Measurements from ENCODE around the gene PCDH1. TPM values are rescaled to one million over a fixed set of nuclear protein-coding genes. Genes with fewer than 3 reads are reported as not detected.

Gene PCDH1
- total RNA-seq, 1 donor from 2014 or later, result 10.6 TPM

DNA sequence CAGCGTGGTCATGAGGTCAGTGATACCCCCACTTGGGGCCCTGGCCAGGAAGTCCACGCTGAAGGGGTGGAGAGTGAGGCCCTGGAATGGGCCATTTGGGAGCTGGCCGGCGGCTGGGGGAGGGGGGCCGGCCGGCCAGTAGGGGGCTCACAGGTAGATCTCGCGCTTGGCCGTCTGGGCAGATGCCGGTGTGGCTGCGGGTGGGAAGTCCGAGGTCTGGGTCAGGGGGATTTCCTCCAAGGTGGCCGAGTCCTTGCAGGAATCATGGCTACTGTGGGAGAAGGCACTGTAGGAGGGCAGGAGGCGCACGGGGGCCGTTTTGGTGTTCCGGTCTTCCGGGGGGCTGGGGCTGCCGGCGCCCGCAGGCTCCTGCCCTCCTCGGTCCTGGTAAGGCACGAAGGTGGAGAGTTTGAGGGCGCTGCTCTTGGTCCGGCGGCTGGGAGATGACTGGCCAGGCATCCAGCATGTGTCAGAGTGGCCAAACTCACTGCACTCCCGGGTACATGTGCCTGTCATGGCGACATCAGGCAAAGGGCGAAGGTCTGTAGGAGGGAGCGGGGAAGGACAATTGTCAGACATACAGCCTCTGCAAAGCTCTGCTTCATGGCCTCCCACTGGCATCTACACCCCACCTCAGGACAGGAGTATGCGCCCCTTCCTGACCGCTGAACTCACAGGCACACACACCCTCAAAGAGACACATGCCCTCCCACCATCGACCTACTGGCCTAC, 24.1 kb downstream of the PCDH1 start:
- DNase-seq (ENCODE audit: low read depth), result no peak

DNA sequence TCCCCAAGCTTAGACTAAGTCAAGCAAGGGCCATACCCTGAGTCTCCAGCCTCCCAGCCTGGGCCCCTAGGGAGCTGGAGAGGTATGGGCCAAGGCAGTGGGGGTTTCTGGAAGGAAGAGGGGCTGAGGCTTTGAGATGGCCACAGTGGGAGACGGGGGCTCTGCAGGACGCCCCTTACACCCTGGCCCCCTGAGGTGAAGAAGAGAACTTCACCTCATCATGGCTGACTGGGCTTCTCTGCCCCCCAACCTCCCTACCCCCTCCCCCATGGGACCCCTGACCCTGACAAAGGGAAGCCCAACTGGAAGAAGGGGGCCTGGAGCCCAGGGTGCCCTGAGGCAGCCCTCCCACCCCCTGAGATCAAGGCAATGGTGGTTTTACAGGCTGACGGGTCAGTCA, 25.8 kb downstream of the PCDH1 start:
- no peak for DNase-seq (ENCODE audit: low read depth)

DNA sequence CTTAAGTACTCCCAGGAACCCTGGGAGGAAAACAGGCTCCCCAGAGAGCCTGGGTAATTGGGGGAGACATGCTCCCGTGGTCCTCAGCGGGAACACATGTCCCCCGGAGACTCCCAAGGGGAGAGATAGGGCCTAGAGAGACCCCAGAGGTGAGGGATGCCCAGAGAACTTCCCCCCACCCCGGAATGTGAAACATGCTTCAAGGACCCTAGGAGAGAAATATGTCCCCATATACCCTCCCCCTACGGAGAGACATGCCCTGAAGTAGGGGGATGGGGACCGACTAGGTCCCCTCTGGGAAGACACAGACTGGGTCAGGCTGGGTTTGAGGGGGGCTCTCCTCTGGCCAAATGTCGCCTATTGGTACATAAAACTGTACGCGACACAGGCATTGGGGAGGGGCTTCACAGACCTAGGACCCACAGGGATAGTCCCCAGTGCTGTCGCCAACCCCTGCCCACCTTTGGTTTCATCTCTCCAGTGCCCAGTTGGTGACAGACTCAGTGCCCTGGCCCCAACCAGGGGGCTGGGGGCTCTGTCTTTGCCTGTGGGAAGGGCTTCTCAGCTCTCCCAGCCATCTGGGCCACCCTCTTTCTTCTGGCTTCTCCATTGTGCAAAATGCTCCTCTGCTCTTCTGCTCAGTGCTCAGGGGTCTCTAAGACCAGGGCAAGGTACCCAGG, 26.9 kb downstream of the PCDH1 start:
- no peak for DNase-seq (ENCODE audit: low read depth)

DNA sequence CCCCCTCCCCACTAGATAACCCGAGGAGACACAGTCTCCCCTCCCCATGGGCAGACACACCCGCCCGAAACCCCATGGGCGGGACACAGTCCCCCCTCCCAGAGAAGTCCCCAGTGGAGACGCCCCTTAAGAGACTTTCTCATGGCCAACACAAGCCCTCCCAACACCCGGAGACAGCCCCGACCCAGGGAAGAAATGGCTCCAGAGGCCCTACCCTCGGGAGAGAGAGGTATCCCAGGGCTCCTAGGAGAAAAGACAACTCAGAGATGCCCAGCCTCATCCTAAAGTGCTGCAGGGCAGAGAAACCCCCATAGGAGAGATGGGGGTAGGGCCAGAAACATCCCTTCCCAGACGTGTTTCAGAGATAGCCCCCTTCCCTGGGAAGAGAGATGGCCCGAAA, 27.4 kb downstream of the PCDH1 start:
- DNase-seq (ENCODE audit: low read depth), result no peak

DNA sequence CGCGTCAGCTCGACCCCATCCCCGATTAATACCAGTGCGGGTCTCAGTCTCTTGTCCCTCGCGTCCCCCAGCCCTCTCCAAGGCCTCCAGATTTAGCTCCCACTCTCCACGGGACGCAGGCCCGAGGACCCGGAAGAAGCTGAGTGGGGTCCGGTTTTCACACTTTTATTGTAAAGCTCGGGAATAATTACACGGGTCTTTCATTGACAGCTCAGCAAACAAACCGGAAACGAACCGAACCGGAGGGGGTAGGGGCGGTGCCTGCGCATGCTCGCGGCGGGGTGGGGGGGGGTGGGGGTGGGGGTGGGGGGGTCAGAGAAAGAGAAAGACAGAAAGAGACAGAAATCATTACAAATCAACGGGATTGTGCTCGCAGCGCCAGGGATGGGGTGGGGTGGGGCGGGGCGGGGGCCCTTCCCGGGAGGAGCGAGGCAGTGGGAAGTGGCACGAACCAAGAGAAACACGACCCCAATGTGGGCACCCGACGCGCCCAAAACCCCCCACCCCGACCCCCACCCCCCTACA, 27.9 kb downstream of the PCDH1 start:
- no peak for DNase-seq (ENCODE audit: low read depth)

DNA sequence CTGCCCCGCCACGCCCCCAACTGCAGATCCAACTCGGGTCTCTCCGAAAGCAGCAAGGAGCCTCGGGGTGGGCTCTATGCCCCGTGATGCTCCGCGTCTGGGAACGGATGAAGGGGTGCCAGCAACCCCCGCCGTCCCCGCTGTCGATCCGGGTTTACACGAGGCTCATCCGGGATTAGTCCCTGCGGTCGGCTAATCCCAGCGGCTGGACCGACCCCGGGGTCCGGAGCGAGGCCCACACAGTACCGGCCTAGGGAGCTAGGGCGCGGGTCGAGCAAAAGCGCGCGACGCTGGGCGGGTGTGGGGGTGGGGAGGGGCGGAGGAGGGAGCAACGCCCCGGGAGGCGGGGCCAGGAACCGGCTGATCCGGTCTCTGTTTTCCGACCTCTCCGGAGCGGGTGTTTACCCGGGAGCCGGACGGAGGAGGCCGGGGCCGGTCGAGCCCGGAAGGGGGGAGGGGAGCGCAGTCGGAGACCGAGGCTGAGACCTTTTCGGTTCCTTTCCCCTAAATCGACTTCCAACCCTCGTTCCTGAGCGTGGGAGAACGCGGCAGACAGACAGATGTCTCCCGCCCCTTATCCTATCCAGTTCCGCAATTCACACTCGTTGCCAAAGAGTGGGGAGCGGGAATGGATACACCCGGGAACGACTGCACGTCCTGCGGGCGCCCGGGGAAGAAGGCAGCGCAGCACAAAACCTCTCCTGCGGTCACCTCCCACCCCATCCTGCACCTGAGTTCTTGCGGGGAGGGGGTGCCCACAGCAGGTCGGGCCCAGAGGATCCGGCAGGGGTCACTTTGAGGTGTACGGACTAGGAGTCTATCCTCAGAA, 28.6 kb downstream of the PCDH1 start:
- DNase-seq (ENCODE audit: low read depth), result peak; percentile 46

DNA sequence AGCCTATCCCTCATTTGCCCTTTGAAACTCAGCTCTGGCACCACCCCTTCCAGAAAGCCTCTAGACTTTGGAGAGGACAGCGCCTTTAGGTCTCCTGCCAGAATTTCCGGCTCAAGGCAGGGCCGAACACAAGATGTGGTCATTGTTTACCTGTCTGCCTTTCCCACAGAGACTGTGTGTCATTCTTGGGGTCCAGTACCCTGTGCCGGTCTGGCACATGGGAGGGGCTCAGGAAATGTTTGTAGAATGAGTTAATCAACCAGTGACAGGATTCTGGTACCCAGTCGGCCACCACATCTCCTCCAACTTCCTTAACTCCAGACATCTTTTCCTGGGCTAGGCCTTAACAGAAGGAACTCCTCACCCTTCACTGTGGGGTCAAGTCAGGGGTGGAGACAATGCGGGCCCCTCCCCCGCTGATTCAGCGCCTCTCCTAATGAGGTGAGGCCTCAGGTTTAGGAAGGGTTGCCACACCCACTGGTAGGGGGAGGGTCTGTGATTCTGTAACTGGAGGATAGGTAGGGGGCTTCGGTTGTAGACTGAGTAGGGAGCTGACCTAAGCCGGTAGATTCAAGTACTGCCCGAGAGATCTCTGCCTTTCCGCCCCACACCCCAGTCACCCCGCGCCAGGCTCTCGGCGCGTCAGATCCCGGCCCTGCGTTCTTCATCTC, 29.3 kb downstream of the PCDH1 start:
- DNase-seq (ENCODE audit: low read depth), result peak; percentile 89

DNA sequence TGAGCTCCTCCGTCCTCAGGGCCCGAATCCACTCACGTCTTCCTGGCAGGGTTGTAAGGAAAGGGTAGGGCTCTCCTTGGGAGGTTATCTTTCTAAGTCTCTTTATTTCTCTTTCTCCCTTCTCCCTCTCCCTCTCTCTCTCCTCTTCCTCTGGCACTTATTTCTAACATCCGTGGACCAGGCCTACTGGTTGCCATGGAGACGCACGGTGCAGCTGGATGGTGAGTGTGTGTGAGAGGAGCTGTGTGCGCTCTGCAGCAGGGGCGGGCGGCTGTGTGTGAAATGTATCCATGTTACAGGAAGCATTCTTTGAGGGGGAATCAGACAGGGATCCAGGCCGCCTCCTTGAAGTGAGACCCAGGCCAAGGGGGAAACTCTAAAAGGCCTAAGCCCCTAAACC, 32.2 kb downstream of the PCDH1 start:
- no peak for DNase-seq (ENCODE audit: low read depth)

DNA sequence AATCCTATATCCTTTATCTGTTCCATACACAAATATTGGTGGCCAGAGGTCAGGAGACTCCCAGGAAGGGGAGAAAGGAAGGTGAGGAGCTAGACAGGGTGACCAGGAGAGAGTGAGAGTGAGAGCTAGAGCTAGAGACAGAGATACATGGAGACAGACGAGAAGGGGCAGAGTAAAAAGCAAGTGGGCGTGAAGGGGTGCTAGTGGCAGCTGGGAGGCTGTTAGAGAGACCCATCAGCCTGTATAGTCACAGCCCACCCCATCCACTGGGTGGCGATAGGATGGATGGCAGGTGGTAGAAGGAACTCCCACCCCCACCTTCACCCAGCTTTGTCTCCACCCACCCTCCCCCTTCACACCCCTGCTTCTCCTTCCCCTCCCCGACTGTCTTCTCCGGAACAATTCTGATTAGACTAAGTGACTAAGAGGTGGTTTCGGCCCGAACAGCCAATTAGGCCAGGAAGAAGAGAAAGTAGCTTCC, 32.8 kb downstream of the PCDH1 start:
- DNase-seq (ENCODE audit: low read depth), result no peak

DNA sequence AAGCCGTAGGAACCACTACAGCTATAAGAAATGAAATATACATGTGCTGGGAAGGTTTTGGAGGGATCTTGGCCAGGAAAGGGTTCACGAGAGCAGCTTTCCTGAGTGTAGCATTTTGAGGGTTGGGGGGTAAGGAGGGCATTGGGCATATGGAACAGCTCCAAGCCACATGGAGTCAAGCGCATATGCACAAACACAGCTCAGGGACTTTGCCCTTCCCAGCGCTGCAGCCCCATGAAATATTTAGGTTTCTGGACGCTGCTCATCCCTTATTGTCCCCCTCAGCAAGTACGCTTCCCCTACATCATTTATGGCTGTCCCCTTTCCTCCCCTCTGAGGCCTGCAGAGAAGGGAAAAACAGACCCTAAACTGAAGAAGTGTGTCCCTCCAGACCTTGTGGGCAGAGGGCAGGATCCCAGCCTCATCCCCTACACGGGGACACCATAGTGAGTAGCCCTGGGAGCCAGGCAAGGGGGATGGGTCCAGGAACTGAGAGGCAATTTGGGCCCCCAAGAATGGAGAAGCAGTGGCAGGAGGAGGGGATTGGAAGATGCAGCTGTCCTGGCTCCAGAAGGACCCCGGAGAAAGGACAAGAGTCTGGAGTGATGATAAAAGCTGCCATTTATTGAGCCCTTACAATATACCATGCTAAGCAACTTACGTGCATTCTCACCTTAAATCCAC, 33.7 kb downstream of the PCDH1 start:
- DNase-seq (ENCODE audit: low read depth), result no peak

DNA sequence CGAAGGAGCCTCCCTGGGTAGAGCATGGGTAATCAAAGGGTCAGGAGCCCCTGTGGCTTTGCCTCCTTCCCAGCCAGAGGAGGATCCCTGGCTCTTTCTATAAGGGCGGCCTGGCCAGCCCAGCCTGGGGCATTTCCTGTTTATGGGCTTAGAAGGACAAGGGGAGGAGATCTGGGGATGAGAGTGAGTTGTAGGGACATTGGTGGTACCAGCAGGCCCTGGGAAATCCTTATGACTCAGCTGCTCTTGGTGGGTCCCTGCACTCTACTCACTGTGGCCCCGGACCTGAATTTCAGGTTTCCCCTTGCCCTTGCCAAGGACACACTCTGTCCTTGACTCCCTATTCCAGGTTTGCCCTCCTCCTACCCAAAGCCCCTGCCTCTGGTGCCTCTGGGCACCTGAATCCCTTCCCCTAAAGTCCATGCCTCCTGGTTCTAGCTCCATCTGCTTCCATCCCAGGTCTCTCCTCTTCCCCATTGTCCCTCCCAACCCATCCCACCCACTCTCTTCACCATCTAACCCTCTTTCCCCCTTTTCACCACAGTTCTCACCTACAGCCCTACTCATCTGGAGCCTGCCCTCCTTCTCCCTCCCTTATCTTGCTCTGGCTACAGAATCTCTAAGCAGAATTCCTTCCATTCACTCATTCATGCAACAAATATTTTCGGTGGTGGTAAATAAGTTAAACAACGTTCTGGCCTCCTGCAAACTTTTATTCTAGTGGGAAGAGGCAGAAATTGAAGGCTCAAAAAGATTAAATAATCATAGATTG, 34.9 kb downstream of the PCDH1 start:
- peak; percentile 50 for DNase-seq (ENCODE audit: low read depth)

DNA sequence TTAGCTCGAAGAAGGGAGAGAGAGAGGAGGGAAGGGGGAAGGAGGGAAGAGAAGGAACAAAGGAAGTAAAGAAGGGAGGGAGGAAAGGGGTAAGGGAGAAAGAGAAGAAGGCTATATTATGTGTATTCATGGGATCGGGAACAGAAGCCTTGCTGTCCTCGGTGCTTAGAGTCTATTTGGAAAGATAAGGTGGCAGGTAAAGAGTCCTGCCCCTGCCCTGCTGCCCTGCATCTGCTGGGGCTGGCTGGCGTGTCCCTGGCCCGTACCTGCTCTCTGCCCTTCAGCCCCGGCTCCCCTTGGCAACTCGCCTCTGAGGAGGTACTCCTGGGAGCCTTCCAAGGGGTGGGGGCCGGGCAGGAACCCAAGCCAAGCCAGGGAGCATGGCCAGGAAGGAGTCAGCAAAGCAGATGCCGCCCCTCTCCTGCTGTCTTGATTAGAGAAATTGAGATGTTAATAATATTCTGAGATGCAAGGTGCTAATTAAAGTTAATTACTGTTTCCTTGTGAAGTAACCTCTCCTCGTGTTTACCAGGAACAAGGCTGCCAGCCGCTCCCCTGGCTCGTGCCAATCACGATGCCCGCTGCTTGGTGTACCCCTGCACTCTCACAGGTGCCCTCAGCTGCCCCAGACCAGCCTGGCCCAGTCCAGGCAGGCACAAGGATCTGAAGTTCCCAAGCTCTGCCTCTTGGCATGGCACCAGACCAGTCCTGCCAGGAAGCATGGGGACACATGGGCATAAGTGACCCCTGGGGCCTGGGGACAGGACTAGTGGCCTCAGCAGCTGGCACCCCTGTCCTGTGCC, 36.6 kb downstream of the PCDH1 start:
- peak; percentile 20 for DNase-seq (ENCODE audit: low read depth)

DNA sequence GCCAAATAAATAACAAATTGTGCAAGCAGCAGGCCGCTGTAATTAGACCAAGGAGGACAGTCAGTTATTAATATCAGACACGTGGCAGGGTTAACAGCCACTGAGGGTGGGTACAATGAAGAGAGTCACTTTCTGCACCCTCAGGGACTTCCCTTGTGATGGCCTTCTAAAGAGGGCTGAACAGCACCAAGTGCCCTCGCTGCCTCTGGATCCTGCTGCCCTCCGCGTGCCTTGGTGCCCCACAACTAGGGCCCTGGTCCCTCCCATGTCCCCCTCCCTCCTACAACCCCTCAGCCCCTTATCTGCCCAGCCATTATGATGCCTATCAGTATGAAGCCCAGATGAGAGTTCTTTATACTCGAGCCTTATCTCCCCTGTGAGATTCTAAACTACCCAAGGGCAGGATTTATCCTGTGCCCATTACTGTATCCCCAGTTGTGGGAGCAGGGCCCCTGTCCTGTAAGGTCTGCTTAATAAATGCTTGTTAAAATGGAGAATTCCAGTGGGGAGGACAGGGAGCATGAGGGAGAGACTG, 37.3 kb downstream of the PCDH1 start:
- DNase-seq (ENCODE audit: low read depth), result no peak

DNA sequence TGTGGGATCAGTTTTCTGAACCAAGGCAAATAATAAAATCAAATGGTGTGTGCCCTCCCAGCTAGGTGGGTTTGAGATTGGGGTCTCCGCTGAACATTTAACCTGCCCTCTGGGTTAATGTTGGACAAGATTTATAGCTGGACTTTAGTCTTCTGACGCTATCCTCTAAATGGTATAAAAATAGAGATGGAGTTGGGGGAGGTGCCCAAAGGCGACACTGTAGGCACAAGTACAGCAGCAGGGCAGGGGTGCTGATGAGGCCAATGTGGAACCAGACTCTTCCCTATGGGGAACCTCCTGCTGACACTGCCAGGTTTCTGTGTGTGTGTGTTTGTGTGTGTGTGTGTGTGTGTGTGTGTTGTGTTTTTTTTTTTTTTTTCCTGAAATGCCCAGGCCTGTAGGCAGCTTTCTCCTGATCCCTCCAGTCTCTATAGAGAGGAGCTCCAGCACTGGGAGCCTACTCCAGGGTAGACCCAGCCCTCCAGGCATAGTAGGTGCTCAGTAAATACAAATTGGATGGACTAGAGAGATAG, 37.9 kb downstream of the PCDH1 start:
- no peak for DNase-seq (ENCODE audit: low read depth)

DNA sequence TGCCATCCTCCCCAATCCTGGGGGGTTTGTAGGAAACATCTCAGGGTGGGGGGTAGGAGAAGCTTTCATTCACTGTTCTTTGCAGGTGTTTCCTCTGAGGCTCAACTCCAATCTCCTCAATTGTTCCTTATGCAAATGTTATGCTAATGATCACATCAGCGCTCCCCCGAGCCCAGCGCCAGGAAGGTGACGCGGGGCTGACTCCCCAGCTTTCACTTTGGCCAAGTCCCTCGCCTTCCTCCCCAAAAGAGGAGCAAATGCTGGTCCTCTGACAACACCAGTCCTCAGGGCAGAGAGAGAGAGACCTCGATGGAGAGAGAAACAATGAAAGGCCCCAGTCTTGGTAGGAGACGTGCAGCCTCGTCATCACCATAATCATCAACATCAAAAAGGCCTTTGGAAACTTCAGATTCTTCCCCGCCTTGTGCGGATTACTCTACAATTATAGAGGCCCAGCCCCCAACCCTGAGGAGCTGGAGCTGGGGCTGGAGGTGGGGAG, 39.1 kb downstream of the PCDH1 start:
- DNase-seq (ENCODE audit: low read depth), result no peak

DNA sequence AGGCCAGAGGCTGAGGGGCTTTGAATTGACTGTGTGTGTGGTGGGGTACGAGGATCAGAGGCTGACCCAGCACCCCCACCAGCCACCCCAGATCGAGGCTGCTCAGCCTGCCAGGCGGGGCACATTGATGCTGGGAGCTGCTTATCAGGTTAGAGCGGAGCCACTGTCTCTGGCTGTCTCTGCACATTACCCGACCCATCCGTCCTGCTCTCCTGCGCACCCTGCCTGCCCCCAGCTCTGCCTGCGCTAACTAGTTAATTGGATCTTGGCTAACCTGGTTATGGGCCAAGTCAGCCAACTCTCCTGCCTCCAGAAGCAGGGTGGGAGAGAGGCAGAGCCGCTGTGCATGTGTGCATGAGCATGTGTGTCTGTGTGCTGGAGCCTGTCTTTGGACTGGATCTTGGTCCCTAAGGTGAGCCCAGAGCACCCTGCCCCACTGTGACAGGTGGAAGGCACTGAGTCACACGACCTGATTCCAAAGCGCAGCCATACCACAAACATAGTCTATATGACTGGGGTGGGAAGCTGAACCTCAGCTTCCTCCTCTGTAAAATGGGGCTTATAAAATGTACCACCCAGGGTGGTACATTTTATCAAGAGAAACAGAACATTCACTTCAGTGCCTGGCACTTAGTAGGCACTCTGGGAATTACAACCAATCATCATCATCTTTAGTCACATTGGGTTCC, 39.7 kb downstream of the PCDH1 start:
- DNase-seq (ENCODE audit: low read depth), result no peak

DNA sequence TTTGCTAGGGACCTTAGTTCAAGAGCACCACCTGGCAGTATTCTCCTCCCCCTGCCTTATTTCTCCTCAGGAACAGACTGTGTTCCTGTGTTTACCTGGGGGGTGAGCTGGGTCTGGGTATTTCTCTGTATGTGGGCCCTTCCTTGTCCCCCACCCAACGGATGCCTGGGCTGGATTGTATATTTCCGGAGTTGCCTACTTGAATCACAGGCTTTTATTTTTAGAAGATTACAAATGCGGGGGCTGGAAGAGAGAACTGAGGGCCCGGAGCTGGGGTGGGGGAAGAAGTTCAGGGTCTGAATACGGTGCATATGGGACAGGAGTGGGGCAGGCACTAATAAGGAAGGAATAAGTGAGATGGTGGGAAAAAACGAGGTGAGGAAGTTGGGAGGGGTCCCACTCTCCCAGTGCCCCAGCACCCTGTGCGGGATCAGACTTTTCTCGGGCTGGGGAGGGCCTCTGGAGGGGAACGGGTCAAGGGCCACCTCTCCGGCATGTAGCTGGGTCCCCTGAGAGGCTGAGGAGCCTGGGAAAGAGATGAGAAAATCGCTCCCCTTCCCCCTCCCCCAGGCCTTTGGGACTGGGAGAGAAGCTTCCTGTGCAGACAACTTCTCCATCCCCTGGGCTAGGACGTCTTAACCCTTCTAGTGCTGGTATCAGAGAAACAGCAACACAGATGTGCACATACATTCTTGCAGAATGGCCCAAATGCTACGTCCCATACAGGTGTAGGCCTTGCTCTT, 42.1 kb downstream of the PCDH1 start:
- no peak for DNase-seq (ENCODE audit: low read depth)
